HG03565 (cell line): ENCODE measurements around the gene ZNF212.
A peak's percentile ranks its signal among the peaks of the same experiment; 100 is the strongest.

Experiments used
- ATAC-seq: cut with Tn5 transposase; IDR thresholded peaks from one replicate; pipeline ENCODE4 v1.9.1; 2021; ENCODE audit warnings: mild to moderate bottlenecking, moderate library complexity; ENCODE audit not compliant: unreplicated experiment

ZNF212 gene

DNA sequence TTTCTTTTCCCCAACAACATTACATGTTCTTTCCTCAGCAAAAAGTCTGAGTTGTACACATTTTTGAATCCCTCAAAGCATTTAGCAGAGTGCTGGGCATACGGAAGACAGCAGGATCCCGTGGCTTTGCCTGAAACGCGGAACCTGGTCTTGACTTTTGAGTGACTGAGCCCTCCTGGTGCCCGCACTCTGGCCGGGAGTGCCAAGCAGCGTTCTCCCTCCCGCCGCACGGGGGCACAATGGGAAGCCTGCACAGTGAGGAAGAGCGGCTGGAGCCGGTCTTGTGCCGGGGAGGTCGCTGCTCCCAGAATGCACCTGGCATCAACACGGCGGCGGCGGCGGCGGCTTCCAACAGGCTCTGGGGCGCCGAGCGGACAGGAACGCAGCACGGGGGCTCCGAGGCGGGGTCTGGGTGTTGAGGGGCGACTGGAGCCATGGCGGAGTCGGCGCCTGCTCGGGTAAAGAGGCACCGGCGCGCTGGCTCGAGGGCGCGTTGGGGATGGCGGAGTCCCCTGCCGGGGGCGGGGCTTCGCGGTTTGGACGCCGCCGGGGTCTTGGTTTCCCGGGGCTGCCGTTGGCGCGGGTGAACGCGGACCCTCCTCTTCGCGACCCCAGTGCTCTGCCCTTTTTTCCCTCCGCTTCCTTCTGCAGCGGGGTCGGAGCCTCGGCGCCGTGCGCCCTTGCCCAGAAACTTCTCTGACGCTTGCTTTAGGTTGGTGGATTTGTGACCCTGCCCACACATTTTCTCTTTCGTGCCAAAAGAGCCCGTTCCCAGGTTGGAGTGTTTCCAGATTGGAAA, at the start of gene ZNF212:
Gene ZNF212 (plus strand): TSS at position 307 of the 799 bp plus-strand sequence. CDS start 128 bp downstream, at position 435.
- ATAC-seq, result peak; percentile 99

DNA sequence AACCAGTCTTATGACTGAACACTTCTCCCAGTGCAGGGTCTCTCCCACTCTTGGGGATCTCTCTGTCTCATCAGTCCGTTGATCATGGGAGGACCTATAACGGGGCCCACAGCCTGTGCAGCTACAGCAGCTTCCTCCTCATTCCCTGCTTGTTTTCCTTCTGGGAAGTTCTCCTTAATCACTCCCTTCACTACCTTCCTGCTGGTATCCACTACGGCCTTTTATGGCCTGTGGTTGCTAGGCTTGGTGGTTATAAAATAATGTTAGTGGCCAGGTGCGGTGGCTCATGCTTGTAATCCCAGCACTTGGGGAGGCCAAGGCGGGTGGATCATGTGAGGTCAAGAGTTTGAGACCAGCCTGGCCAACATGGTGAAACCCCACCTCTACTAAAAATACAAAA, 47.6 kb upstream of the ZNF212 start:
- ATAC-seq, result no peak

DNA sequence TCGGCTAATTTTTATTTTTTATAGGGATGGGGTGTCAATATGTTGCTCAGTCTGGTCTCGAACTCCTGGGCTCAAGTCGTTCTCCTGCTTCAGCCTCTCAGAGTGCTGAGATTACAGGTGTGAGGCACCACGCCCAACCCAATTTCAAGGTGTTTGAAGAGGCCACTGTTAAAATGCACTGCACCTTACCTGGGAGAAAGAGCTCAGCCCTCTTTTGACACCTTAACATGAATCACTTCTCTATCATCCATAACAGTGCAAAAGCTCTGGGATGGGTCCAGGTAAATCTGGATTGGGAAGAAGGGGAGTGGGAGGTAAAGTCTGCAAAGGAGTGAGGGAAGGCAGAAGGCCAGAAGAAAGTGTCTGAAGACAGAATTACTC, 44.7 kb upstream of the ZNF212 start:
- no peak for ATAC-seq

DNA sequence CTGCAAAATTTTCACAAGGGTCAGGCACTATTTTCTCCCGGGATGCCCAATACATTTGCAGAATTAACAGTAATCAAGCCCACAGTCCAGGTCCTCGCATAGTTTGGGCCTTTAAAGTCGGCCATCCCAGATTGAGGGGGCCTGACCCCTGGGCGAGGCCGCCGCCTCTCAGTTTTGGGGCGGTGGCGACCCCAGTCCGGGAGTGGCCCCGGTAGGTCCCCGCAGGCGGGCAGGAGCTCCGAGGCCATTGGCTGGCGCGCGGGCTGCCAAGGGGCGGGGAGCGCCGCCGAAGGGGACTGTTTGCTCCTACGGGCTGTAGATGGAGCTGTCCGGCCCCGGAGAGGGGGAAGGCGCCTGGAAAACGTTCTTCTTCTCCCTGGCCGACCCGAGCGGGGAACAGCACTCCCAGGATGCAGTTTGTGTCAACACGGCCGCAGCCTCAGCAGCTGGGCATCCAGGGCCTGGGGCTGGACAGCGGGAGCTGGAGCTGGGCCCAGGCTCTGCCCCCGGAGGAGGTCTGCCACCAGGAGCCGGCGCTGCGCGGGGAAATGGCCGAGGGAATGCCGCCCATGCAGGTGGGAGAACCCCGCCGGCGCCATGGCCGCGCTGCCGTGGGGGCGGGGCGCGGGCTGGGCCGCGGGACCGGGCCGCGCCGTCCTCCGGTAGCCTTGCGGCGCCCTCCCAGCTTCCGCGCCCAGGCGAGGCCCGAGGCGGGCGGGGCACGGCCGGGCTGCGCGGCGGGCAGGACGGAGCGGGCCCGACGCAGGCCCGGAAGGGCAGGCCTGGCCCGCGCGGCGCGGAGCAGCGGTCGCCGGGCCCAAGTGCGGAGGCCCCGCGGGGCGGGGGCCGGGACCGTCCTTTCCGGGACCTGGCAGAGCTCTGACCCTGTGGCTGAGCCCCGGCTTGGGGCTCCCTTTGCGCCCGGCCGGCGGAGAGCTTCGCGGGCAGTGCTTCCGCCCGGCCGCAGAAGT, 44.0 kb upstream of the ZNF212 start, which contains the start of gene ZNF282:
Gene ZNF282 (plus strand): TSS at position 367 of the 971 bp plus-strand sequence. CDS start 44 bp downstream, at position 411.
- ATAC-seq, result peak; percentile 80

DNA sequence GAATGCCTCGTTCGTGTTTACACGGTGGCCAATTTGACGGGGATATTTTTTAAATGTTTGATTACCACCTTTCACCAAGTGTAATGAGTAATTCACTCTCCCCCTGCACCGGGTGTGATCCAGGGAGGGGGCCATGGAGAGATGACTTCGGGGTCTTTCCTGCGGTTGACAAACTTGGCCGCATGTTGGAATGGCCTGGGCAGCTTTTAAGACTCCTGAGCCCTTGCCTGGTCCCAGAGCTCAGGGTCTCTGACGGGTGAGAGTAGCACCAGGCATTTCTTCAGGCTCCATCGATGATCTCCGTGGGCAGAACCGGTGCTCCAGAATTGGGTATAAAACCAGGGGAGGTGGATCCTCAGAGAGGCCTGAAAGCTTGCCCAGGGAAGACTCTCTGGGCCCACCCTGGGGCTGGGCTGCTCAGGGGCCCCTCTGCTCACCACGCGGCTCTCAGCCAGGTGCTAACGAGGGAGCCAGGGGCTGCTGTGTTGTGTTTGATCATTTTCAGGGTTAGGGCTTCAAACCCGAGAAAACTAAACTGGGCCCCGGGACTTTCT, 43.2 kb upstream of the ZNF212 start:
- peak; percentile 10 for ATAC-seq

DNA sequence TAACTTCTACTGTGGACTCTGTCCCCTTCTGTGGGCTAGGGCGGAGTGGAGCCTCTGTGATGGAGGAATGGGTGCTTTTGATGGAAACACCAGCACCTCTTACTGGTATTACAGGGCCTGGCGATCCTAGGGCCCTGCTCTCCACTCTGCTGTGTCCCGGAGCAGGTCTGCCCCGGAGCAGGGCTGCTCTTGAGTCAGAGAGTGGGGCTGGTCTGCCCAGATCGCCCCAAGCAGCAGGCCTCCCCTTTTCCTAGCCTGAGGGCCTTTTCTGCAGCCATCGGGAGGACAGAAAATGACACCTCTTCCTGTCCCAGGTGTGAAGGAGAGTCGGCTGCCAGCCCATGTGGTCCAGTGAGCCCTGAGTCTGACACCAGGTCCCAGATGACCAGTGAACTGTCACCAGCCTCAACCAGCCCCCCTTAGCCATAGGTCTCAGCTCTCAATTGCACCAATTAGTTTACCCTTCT, 42.7 kb upstream of the ZNF212 start:
- ATAC-seq, result peak; percentile 12

DNA sequence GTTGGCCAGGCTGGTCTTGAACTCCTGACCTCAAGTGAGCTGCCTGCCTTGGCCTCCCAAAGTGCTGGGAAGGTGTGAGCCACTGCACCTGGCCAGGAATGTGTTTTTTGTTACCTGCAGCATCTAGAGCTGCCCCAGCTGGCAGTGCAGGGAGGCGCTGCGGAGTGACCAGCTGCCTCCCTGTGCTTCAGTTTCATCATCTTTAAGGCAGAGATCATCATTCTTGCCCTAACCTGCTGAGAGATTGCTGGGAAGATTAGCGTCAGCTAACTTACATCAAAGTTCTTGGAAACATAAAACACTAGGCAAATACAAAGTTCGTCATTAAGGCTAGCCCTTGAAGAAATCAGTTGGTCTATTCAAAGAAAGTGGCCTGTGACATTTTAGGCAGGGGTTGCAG, 41.8 kb upstream of the ZNF212 start:
- no peak for ATAC-seq

DNA sequence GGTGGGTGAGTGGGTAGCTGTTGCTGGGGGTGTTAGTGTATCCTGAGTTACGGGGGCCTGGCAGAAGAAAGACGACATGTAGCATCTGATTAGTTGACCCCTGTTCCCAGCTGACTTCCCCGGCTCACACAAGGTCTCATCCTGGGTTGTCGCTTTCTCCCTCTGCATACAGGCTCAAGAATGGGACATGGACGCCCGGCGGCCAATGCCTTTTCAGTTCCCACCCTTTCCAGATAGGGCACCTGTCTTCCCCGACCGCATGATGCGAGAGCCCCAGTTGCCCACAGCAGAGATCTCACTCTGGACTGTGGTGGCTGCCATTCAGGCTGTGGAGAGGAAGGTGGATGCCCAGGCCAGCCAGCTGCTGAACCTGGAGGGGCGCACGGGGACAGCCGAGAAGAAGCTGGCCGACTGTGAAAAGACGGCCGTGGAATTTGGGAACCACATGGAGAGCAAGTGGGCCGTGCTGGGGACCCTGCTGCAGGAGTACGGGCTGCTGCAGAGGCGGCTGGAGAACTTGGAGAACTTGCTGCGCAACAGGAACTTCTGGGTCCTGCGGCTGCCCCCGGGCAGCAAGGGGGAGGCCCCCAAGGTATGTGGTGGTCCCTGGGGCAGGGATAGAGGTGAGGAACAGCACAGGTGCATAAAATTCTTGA, 41.2 kb upstream of the ZNF212 start:
- no peak for ATAC-seq

DNA sequence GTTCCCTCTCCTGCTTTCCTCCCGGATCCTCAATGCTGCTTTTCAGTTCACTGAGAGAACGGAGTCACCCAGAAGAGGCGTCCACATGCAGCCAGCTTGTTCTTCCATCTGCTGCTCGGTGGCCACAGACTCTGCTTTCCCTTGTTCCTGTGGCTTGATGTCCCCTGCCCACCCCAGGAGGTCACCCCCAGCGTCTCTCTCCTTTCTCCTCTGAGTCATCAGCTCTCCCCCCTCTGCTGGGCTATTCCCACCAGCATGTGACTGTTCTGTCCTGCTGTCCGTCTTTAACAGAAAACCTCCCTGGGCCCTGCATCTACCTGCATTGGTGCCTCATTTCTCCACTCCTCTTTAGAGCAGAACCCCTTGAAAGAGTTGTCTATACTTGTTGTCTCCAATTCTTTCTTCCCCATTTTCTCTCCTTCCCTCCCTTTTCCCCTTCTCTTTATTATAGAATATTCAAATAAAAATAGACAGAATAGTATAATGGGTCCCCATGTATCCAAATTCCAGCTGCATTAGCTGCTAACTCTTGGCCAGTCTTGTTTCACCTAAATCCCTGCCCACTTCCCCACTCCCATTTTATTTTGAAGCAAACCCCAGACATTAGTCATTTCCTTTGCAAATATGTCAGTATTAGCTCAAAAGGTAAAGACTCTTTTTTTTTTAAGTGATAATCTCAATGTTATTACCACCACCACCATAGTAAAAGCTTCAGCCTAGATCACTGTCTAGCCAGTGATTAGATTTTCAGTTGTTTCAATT, 40.0 kb upstream of the ZNF212 start:
- no peak for ATAC-seq

DNA sequence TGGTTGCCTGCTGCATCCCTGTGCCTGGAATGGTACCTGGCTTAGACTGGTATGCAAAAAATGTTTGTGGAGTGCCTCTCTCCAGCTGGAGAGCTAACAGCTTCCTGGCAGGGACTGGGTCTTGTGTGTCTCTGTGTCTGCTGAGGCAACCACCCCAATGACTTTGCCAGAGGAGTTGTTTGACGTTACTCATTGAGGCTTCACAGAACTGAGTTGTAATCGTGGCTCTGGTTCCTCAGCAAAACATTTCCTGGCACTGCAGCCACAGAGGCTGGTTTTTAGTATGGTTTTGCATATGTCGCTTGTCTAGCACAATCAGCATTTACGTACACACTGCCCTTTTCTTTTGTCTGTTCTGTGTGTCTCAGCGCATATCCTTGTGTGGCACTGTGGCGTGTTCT, 36.6 kb upstream of the ZNF212 start:
- ATAC-seq, result no peak

DNA sequence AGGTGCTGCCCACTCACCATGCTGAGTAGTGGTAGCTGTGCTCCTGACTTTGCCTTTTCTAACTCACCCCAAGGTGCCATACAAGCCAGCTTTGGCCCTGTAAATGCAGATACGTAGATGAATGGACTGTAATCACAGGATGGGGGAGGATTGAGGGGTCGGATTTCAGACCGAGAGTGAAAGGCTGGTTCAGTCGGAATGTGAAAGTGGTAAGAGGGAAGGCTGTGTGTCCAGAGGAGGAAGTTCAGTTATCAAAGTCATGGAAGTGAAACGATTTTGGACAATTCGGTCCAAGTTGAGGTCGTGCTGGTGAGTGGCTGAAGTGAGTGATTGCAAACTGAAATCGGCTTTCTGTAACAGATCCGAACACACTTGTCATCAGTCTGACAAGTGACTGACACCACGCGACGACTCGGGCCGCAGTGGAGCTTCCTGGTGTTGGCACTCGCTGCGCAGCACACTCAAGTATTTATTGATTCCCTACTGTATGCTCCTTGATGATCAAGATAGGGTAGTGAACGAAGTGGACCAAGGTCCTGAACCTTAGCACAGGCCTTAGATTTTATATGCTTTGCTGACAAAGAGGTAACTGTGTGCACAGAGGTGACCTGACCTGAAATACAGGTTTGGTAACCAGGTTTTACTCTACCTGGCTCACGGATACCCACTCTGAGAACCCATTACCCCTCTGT, 33.6 kb upstream of the ZNF212 start:
- no peak for ATAC-seq

DNA sequence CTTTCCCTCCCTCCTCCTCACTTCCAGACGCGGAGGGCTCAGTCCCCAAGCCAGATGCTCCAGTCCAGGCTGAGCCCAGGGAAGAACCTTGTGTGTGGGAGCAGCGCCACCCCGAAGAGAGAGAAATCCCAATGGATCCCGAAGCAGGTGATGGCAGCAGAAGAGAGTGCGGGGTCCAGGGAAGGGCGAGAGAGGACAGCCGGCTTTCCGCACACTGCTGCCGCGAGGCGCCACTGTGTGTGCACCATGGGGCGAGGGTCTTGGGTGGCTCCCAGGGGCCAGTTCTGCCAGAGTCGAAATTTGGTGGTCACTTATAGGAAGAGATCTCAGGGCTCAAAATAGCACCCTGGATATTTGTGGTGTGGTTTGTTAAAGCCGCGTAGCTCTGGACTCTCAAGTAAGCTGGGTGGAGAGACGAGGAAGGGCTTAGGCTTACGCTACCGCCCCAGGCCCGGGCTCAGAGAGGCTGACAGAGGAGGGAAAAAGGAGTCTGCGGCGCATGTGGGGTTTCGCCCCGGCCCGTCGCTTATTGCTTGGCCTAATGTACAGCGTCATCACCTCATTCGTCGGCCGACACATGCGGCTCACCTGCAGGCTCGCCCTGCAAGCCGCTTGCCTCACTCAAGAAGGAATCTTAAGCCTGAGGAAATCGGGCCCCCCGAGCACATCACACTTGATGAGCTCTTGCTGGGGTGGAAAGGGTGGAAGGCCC, 32.0 kb upstream of the ZNF212 start:
- ATAC-seq, result no peak

DNA sequence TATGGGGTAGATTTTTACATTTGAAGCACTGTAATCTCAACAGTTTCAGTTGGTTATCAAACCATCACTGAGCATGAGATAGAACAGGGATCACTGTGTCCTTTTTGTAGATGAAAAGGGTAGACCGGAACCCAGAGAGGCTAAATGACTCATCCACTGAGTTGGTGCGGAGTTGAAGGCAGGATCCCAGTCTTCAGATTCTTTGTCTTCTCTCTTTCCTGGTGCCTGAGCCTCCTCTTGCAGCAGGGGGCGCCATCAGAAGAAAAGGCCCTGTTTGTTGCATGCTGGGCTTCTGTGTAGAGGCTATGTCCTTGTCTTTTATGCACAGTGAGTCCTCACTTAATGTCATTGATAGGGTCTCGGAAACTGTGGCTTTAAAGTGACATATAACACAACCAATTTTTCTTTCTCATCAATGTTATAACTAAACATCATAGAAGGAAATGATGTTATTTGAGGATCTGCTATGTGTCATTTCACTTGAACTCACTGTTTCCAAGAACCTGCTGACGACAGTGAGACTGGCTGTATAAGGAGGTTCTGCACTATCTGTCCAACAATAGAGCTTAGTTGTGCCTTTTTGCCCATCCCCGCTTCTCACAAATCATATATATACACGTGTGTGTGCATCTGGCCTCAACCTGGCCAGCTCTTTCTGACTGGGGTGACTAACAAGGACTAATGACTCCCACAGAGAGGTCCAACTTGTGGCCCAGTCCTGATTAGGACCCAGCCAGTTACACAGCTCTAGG, 29.8 kb upstream of the ZNF212 start:
- no peak for ATAC-seq

DNA sequence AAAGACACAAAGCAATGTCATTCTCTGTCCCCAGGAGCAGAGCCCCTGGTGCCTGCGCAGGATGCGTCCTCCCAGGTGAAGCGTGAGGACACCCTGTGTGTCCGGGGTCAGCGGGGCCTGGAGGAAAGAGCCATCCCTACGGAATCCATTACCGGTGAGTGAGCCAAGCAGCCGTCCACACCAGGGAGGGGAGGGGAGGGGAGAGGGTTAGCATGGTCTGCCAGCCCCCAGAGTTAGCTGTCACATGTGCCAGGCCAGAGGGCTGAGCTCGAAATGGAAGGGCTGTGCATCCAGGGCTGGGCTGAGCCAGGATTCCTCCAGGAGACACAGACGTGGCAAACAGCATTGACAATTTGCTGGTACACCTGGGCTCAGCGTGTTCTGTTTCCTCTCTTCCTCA, 28.9 kb upstream of the ZNF212 start:
- ATAC-seq, result no peak

DNA sequence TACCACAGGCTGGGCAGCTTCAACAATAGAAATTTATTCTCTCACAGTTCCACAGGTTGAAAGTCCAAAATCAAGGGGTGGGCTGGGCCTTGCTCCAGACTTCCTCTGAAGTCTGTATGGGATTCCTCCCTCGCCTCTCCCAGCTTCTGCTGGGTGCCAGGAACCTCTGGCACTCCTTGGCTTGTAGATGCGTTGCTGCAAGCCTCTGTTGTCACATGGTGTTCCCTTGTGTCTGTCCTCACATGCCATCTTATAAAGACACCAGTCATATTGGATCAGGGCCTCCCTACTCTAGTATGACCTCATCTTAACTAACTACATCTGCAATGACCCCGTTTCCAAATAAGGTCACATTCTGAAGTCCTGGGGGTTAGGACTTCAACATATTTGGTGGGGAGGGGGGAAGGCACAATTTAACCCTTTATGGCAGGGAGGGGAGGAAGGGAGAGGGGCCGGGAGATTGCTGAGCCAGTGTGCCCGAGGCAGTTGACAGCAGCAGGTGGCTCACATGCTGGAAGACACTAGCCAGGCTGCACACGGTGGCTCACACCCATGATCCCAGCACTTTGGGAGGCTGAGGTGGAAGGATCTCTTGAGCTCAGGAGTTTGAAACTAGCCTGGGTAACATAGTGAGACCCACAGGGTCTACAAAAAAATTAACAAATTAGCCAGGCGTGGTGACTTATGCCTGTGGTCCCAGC, 25.3 kb upstream of the ZNF212 start:
- ATAC-seq, result no peak

DNA sequence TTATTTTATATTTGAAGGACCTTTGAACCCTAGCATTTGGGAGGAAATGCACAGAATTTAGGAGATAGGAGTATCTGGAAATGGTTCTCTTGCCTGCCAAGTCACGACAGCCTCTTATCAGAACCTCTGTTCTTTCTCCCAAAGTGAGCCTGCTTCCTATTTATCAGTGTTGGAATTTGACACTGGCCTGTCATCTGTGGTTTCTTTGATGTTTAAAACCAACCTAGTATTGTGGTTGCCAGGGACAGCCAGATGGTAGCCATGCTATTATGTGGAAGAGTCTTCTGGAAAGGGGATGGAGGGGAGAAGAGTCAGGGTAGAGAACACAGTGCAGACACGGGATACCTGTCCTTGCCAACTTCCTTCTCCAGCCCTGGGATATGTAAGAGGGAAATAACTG, 23.0 kb upstream of the ZNF212 start:
- no peak for ATAC-seq

DNA sequence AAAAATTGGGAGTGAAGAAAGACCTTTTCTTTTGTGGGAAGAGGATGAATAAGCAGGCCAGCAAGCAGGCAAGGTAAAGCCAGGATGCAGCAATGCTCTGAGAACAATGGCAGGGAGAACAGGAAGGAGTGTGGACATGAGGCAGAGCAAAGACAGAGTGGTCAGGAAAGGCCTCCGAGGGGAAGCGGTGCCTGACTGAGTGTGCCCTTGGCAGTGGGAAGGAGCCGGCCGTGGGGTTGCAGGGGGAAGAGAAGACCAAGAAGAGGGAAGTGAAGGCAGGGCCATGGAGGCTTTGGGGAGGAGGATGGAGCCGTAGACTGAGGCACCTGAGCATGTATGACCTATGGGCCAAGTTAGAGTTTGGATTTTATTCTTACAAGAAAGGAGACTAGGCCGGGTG, 21.9 kb upstream of the ZNF212 start:
- no peak for ATAC-seq
